ENCODE results near the gene GPBP1L1.

DNA sequence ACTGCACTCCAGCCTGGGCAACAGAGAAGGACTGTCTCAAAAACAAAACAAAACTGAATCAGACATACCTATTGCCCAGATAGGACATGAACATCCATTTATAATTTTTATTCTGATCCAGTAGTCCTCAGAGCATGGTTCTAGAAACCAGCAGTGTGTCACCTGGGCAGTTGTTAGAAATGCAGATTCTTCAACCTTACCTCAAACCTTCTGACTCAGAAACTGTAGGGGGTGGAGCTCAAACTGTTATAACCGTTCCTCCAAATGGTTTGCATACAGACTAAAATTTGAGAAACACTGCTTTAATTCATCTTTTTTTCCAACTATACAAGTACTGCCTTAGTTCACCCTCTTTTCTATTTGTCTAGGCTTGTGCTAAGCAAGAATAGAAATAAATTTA lies 96.5 kb downstream of the GPBP1L1 start:
- TF ChIP-seq EZH2 (IDR thresholded peaks at IDR 0.05) (no peak), POLR2AphosphoS5 (IDR thresholded peaks at IDR 0.05; ENCODE audit: low read depth, low read length) (no peak), POLR2A (IDR thresholded peaks at IDR 0.05; ENCODE audit: borderline replicate concordance, extremely low read depth, insufficient read depth, insufficient read length) (no peak), ZFX (IDR thresholded peaks at IDR 0.05) (no peak), ZNF274 (IDR thresholded peaks at IDR 0.05; ENCODE audit: low read depth, low read length) (no peak)
- TF ChIP-seq, protein P1, sequence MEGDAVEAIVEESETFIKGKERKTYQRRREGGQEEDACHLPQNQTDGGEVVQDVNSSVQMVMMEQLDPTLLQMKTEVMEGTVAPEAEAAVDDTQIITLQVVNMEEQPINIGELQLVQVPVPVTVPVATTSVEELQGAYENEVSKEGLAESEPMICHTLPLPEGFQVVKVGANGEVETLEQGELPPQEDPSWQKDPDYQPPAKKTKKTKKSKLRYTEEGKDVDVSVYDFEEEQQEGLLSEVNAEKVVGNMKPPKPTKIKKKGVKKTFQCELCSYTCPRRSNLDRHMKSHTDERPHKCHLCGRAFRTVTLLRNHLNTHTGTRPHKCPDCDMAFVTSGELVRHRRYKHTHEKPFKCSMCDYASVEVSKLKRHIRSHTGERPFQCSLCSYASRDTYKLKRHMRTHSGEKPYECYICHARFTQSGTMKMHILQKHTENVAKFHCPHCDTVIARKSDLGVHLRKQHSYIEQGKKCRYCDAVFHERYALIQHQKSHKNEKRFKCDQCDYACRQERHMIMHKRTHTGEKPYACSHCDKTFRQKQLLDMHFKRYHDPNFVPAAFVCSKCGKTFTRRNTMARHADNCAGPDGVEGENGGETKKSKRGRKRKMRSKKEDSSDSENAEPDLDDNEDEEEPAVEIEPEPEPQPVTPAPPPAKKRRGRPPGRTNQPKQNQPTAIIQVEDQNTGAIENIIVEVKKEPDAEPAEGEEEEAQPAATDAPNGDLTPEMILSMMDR (IDR thresholded peaks at IDR 0.05 in 2 of 3, conservative IDR thresholded peaks at IDR 0.05 in 1 of 3; ENCODE audit: borderline replicate concordance in 1 of 3, insufficient read depth in 1 of 3, low read depth in 2 of 3, low read length in 2 of 3): no peak
- TF ChIP-seq, protein P2, sequence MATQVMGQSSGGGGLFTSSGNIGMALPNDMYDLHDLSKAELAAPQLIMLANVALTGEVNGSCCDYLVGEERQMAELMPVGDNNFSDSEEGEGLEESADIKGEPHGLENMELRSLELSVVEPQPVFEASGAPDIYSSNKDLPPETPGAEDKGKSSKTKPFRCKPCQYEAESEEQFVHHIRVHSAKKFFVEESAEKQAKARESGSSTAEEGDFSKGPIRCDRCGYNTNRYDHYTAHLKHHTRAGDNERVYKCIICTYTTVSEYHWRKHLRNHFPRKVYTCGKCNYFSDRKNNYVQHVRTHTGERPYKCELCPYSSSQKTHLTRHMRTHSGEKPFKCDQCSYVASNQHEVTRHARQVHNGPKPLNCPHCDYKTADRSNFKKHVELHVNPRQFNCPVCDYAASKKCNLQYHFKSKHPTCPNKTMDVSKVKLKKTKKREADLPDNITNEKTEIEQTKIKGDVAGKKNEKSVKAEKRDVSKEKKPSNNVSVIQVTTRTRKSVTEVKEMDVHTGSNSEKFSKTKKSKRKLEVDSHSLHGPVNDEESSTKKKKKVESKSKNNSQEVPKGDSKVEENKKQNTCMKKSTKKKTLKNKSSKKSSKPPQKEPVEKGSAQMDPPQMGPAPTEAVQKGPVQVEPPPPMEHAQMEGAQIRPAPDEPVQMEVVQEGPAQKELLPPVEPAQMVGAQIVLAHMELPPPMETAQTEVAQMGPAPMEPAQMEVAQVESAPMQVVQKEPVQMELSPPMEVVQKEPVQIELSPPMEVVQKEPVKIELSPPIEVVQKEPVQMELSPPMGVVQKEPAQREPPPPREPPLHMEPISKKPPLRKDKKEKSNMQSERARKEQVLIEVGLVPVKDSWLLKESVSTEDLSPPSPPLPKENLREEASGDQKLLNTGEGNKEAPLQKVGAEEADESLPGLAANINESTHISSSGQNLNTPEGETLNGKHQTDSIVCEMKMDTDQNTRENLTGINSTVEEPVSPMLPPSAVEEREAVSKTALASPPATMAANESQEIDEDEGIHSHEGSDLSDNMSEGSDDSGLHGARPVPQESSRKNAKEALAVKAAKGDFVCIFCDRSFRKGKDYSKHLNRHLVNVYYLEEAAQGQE (IDR thresholded peaks at IDR 0.05; ENCODE audit: low read depth): no peak
- TF ChIP-seq, protein P3, sequence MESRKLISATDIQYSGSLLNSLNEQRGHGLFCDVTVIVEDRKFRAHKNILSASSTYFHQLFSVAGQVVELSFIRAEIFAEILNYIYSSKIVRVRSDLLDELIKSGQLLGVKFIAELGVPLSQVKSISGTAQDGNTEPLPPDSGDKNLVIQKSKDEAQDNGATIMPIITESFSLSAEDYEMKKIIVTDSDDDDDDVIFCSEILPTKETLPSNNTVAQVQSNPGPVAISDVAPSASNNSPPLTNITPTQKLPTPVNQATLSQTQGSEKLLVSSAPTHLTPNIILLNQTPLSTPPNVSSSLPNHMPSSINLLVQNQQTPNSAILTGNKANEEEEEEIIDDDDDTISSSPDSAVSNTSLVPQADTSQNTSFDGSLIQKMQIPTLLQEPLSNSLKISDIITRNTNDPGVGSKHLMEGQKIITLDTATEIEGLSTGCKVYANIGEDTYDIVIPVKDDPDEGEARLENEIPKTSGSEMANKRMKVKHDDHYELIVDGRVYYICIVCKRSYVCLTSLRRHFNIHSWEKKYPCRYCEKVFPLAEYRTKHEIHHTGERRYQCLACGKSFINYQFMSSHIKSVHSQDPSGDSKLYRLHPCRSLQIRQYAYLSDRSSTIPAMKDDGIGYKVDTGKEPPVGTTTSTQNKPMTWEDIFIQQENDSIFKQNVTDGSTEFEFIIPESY (IDR thresholded peaks at IDR 0.05; ENCODE audit: extremely low read depth, insufficient replicate concordance, low read length): no peak

Measured in HCT116 (cell line).